Central memory CD8-positive, alpha-beta T cell (primary cell): ENCODE data around the gene SPACA7.

Experiments used
- ATAC-seq: fragments of 150-1000 bp; cut with Tn5 transposase; replicated peaks from 2 replicates; pipeline ENCODE4 v1.10.0; 2022; ENCODE audit warnings: mild to moderate bottlenecking, moderate FRiP score, moderate number of reproducible peaks; ENCODE audit not compliant: poor library complexity, severe bottlenecking; ENCODE audit errors: extremely low read depth
- DNase-seq, 2 donors: peaks; one replicate each; pipeline ENCODE4 v3.0.0; 2021; ENCODE audit warnings: low spot score in 2 of 2
- H3K27ac Mint-ChIP-seq: one replicate; pipeline ENCODE4 v1.8.0; 2022; ENCODE audit warnings: low read depth, mild to moderate bottlenecking, moderate library complexity, mixed read lengths
- H3K27me3 Mint-ChIP-seq: one replicate; pipeline ENCODE4 v1.8.0; 2022; ENCODE audit warnings: mixed read lengths
- H3K36me3 Mint-ChIP-seq: one replicate; pipeline ENCODE4 v1.8.0; 2022; ENCODE audit warnings: mild to moderate bottlenecking, moderate library complexity, mixed read lengths; ENCODE audit not compliant: insufficient read depth
- H3K4me1 Mint-ChIP-seq: one replicate; pipeline ENCODE4 v1.8.0; 2022; ENCODE audit warnings: mixed read lengths
- H3K4me3 Mint-ChIP-seq: one replicate; pipeline ENCODE4 v1.8.0; 2022; ENCODE audit warnings: mild to moderate bottlenecking, moderate library complexity, mixed read lengths
- H3K9me3 Mint-ChIP-seq: one replicate; pipeline ENCODE4 v1.8.0; 2022; ENCODE audit warnings: mixed read lengths

The SPACA7 gene

DNA sequence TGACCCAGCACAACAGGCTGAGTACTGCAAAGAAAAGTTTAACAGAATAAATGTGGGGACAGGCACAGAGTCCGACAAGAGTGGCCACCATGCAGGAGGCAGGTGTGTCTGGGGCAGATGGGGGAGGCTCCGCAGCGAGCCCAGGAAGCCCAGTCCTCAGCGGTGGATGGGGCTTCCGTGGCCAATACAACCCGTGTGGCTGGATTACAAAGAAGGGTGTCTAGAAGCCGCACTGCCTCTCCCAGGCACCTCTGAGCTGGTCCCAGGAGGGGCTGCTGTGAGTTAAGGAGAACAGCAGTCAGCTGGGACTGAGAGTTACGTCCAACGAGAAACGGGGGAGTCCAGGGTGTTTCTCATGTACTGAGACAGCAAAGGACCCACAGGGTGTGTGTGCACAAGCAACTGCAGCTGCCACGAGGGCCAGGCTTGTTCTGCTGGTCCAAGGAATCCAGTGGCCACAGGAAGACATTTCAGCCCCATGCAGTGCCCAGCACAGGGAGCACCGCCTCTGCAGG, 70.2 kb downstream of the SPACA7 start:
- H3K27me3 Mint-ChIP-seq: peaks cover 46% of the 10 kb centered on the region
- peaks cover 5% of the 10 kb centered on the region for H3K4me1 Mint-ChIP-seq
- no peak overlapping the region for H3K27ac Mint-ChIP-seq
- ATAC-seq (no peak), DNase-seq (no peak)
- H3K4me3 Mint-ChIP-seq: no peak overlapping the region
- no peaks in the 10 kb centered on the region for H3K9me3 Mint-ChIP-seq
- H3K36me3 Mint-ChIP-seq: peaks cover 1% of the 10 kb centered on the region

DNA sequence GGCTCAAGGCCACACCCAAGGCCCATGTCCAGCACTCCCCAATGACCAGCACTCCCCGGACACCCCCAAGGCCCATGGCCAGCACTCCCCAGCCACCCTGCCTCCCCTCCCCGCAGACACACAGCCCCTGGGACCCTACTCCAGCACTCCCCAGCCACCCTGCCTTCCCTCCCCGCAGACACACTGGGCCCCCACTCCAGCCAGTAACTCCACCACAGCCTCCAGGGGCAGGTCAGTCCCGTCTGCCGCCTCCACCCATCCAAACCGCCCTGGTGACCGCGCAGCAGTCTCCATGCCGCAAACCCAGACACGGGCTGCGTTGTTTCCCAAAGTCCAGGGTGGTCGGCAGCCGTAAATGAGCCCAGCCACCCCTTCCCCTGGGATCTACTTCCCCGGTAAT, 70.7 kb downstream of the SPACA7 start:
- Mint-ChIP-seq H3K27ac (no peak overlapping the region), H3K4me1 (peaks cover 5% of the 10 kb centered on the region), H3K27me3 (peaks cover 46% of the 10 kb centered on the region), H3K9me3 (no peaks in the 10 kb centered on the region), H3K4me3 (no peak overlapping the region), H3K36me3 (peaks cover 1% of the 10 kb centered on the region)
- DNase-seq (peak in 1 of 2 donors; percentile 3), ATAC-seq (no peak)

DNA sequence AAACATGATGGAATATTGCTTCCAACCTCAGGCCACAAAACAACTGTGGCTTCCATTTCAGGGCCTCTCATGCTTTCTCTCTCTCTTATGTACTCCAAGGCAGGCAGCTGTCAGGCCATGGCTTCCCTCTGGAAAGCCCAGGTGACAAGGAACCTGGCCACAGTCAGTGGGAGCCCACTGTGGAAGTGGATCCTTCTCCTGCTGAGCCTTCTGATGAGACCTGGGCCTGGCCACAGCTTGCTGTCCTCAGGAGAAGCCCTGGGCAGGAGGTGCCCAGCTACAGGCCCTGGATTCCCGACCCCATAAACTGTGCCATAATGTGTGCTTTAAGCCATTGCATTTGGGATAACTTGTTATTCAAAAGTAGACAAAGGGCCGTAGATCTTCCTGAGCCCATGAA, 71.2 kb downstream of the SPACA7 start:
- Mint-ChIP-seq H3K9me3 (no peaks in the 10 kb centered on the region), H3K4me3 (no peak overlapping the region), H3K27me3 (peaks cover 46% of the 10 kb centered on the region), H3K27ac (no peak overlapping the region), H3K36me3 (peaks cover 1% of the 10 kb centered on the region), H3K4me1 (peaks cover 5% of the 10 kb centered on the region)
- DNase-seq (peak in 1 of 2 donors; percentile 5), ATAC-seq (no peak)

DNA sequence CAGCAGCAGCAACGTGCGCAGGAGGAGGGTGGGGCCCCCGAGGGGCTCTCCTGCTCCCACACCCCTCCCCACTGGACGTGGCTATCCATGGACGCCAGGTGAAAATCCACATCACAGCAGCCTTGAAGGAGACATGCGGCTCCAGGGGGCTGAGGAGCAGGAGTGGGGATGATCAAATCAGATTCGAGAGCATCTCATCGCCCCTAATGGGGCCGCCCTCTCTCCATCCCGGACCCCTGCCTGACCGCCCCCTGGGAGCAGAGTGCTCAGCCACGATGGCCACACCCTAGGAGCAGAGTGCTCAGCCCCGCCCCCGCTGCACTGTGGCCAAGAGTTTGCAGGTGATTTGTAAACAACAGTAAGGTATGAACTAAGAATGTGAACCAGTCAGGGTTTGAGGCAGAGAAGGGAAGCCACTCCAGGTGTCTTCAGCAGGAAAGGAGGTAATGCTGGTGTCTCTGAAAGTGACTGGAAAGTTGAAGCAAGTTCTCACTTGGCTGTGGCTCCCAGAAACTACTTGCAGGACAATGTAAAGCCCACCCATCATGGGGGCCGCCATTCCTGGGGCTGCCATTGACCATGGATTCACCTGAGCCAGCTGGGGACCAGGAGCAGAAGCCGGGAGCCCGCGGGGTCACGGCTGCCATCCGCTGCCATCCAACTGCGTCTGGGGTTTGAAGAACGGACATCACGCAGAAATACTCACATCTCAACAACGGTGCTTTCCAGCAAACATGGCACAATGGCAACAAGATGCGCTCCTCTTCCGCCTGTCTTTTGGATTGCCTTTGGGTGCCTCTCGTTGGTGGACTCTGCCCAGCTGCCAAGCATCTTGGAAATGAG, 71.8 kb downstream of the SPACA7 start:
- no peak overlapping the region for H3K4me3 Mint-ChIP-seq
- peaks cover 46% of the 10 kb centered on the region for H3K27me3 Mint-ChIP-seq
- DNase-seq: peak in 1 of 2 donors; percentile 4
- H3K36me3 Mint-ChIP-seq: peaks cover 1% of the 10 kb centered on the region
- H3K27ac Mint-ChIP-seq: no peak overlapping the region
- peaks cover 5% of the 10 kb centered on the region for H3K4me1 Mint-ChIP-seq
- H3K9me3 Mint-ChIP-seq: no peaks in the 10 kb centered on the region
- no peak for ATAC-seq

DNA sequence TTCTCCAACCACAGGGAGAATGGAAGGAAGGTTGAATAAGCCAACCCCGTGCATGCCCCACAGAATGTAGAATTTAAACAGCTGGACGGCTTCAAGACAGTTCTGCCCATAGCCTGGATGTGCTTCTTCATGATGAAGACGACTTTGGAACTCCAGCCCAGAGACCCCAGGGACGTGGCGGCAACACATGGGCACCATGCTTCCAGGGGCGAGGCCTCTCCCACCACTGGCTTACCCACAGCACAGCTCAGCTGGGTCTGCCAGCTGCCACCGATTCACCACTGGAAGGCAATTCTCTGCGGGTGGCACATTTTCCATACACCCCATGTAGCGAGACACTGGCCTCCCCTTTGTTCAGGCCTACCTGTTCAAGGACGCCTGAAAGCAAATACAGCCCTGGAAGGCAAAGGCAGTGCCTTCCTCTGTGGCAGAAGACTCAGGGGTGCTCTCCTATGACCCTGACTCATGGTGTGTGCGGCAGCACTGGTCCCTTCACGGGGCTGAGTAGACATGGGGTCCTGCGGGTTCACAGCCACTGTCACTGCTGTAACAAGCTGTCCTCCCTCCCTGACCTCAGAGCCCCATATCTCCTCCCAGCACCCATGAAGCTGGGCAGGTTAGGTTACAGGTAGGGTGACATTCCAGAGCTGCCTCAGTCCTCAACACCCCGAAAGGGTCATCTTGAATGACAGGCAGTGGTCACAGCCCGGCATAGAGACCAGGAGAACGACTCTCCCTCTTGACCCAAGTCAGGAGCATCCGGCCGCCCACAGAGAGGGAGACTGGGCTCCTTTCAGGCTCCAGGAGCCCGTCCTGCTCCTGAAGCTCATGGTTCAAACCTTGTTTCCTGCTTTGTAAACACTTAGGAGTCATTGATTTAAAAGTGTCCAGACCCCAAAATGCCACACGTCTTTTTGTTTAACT, 72.7 kb downstream of the SPACA7 start:
- Mint-ChIP-seq H3K9me3 (no peaks in the 10 kb centered on the region), H3K4me3 (no peak overlapping the region)

DNA sequence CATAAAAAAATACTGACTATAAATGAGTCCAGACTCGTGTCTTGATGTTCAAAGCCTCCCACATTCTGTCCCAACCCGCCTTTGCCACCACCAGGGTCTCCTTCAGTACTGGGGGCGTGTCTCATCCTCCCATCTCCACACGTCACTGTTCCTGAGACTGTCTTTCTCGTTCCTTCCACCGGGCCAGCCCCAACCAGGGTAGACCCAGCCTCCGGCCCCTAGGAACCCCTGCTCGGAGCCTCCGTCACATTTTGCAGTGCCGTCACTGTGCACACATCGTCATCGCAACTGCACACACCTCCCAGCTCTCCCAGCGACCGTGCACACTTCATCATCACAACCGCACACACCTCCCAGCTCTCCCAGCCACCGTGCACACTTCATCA, 73.4 kb downstream of the SPACA7 start:
- H3K9me3 Mint-ChIP-seq: no peaks in the 10 kb centered on the region
- ATAC-seq (no peak), DNase-seq (peak in 1 of 2 donors; percentile 6)
- peaks cover 1% of the 10 kb centered on the region for H3K36me3 Mint-ChIP-seq
- peaks cover 31% of the 10 kb centered on the region for H3K27me3 Mint-ChIP-seq
- H3K27ac Mint-ChIP-seq: no peak overlapping the region
- H3K4me3 Mint-ChIP-seq: no peak overlapping the region
- H3K4me1 Mint-ChIP-seq: peaks cover 5% of the 10 kb centered on the region

More for the DNA sequence above, 72.7 kb downstream of the SPACA7 start:
- peaks cover 1% of the 10 kb centered on the region for H3K36me3 Mint-ChIP-seq
- ATAC-seq (no peak), DNase-seq (peak in 1 of 2 donors; percentile 7)
- peaks cover 5% of the 10 kb centered on the region for H3K4me1 Mint-ChIP-seq
- peaks cover 37% of the 10 kb centered on the region for H3K27me3 Mint-ChIP-seq
- no peak overlapping the region for H3K27ac Mint-ChIP-seq

DNA sequence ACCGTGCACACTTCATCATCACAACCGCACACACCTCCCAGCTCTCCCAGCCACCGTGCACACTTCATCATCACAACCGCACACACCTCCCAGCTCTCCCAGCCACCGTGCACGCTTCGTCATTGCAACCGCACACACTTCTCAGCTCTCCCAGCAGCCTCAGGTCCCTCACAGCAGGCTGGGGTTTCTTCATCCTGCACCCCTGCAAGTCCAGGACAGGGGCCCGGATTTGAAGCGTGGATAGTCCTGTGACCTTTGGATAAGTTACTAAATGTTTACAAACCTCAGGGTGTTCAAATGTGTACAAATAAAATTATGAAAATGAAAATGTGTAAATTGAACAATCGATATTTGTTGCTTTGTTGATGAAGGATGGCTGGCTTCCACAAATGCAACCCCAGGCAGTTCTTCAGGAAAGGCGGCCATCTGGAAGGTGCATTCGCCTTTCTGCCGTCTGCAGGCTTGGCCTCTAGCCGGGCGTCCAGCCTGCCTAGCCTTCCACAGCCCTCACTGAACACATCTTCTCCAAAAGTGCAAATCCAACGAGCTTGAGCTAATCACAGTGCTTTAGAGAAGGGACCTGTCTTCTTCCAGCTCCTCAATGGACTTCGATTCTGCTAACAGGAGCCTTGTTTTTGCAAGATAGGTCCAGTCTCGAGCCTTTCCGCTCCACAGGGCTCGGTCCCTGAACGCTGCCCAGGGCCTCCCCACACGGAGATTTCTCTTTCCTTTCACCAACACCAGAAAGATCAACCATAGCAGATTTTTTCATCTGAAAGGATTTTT, 74.2 kb downstream of the SPACA7 start:
- no peak overlapping the region for H3K4me3 Mint-ChIP-seq
- DNase-seq (no peak), ATAC-seq (no peak)
- H3K27me3 Mint-ChIP-seq: peaks cover 31% of the 10 kb centered on the region
- H3K36me3 Mint-ChIP-seq: peaks cover 1% of the 10 kb centered on the region
- peaks cover 5% of the 10 kb centered on the region for H3K4me1 Mint-ChIP-seq
- no peaks in the 10 kb centered on the region for H3K9me3 Mint-ChIP-seq
- no peak overlapping the region for H3K27ac Mint-ChIP-seq

DNA sequence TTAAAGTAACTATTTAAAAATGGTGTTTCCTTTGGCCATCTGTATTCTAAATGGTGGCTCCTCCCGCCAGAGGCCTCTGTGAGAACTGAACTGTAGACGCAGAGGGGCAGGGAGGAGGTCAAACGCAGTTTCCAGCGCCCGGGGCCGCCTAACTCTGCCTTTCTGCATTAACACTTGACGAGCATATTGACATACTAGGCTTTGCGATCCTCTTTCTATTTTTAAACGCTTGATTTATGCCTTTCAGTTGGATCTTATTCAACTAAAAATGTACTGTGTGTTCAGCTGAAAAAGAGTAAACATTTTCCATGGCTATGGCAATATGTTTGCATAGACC, 74.7 kb downstream of the SPACA7 start:
- peaks cover 1% of the 10 kb centered on the region for H3K36me3 Mint-ChIP-seq
- no peak overlapping the region for H3K4me3 Mint-ChIP-seq
- ATAC-seq (no peak), DNase-seq (no peak)
- H3K27ac Mint-ChIP-seq: no peak overlapping the region
- peaks cover 31% of the 10 kb centered on the region for H3K27me3 Mint-ChIP-seq
- peaks cover 5% of the 10 kb centered on the region for H3K4me1 Mint-ChIP-seq
- no peaks in the 10 kb centered on the region for H3K9me3 Mint-ChIP-seq

DNA sequence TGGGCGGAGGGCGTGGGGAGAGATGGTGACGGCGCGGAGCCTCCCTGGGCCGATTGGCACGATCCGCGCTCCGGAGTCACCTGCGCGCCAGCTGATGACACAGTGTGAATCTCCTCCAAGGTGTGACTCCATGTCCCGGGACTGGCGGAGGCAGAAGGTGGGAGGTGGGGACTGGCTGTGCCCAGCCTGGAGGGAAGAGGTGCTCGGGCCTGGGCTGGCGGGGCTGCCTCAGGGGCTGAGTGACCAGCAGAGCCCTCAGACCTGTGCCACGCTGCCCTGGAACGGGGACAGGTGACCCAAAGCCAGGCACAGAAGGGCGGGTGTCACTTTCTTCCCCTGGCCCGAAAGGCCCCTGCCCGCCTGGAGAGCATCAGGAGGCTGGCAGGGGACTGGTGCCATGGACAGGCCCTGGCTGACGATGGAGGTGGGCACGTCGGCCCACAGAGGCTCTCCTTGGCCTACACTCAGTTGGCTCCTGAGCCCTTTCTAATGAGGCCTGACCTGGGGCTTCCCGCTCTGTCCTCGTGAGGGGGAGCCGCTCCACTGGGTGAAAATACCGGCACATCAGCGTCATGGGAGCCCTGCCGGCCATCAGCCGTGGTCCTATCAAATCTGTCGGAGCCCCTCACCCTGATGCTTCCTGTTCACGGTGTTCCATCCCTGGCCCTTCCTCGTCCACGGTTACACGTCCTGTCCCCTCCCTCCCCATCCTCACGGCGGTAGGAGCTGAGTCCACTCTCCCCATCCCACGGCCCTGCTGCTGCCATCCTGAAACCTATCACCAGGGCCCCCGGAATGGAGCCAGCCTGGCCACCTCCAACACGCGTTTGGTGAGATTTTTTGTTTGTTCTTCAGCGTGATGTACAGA, 75.6 kb downstream of the SPACA7 start:
- H3K27me3 Mint-ChIP-seq: peaks cover 29% of the 10 kb centered on the region
- peaks cover 5% of the 10 kb centered on the region for H3K4me1 Mint-ChIP-seq
- DNase-seq (peak in 1 of 2 donors; percentile 7), ATAC-seq (no peak)
- no peak overlapping the region for H3K27ac Mint-ChIP-seq
- H3K36me3 Mint-ChIP-seq: peaks cover 1% of the 10 kb centered on the region
- no peak overlapping the region for H3K4me3 Mint-ChIP-seq
- no peaks in the 10 kb centered on the region for H3K9me3 Mint-ChIP-seq

DNA sequence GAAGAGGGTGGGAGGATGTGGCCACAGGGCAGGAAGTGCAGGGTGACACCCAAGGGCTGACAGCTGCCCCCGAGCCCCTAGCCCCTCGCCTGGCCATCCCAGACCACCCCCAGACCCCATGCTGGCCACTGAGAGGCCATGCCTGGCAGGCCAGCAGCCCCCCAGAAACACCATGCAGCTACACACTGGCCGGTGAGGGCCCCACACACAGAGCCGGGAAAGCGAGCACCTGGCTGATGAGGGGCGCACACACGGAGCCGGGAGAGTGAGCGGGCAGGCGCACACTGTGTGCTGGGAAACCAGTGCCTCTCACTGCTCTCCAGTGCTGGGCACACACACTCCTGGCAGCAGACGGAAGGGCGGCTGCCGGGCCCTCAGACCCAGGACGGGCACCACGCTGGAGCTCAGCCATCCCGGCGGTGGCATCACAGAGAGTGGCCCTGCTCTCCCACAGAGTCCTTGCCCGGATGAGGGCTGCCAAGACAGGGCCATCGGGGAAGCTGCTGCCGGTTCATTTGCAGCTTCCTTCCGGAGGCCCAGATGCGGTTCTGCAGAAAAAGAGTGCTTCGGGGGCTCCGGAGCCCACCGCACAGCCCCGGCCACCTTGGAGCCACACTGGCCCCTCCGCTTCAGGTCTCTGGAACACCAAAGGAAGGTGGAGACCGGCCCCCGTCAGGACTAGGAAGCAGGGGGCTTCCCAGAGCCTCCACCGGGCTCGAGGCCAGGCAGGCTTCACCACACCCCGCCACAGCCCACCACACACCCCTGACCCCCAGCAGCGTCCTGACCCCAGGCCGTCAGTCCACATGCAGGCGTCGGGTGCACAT, 76.4 kb downstream of the SPACA7 start:
- ATAC-seq: no peak
- H3K27me3 Mint-ChIP-seq: peaks cover 20% of the 10 kb centered on the region
- DNase-seq: peak in 1 of 2 donors; percentile 6
- H3K9me3 Mint-ChIP-seq: no peaks in the 10 kb centered on the region
- H3K4me3 Mint-ChIP-seq: no peak overlapping the region
- no peak overlapping the region for H3K27ac Mint-ChIP-seq
- no peaks in the 10 kb centered on the region for H3K4me1 Mint-ChIP-seq
- peaks cover 1% of the 10 kb centered on the region for H3K36me3 Mint-ChIP-seq
